Fibroblast of the aortic adventitia (primary cell): ENCODE measurements around the gene ZNF462. TPM values are rescaled to one million over a fixed set of nuclear protein-coding genes. Genes with fewer than 3 reads are reported as not detected.

Experiments used
- DNase-seq: peaks from one replicate; pipeline ENCODE4 v3.0.0-alpha.2; 2010; ENCODE audit warnings: low read depth
- H3K4me3 ChIP-seq: 2 replicates; pipeline ENCODE4 v1.5.1; 2011; ENCODE audit warnings: low read depth, mild to moderate bottlenecking, control low read depth, low read length, moderate library complexity
- total RNA-seq: library from RNA; depleted of rRNA; stranded (reverse); fragments of >200 nt; gene quantifications from 2 replicates; pipeline ENCODE4 v1.2.3, GENCODE V29; 2012; ENCODE audit warnings: low replicate concordance
- TF ChIP-seq, protein P1 (sequence below): IDR thresholded peaks from 2 replicates; pipeline ENCODE4 v1.5.1; 2011; ENCODE audit warnings: mild to moderate bottlenecking, low read length, control low read depth, inconsistent platforms; ENCODE audit not compliant: insufficient read depth

Gene ZNF462, protein sequence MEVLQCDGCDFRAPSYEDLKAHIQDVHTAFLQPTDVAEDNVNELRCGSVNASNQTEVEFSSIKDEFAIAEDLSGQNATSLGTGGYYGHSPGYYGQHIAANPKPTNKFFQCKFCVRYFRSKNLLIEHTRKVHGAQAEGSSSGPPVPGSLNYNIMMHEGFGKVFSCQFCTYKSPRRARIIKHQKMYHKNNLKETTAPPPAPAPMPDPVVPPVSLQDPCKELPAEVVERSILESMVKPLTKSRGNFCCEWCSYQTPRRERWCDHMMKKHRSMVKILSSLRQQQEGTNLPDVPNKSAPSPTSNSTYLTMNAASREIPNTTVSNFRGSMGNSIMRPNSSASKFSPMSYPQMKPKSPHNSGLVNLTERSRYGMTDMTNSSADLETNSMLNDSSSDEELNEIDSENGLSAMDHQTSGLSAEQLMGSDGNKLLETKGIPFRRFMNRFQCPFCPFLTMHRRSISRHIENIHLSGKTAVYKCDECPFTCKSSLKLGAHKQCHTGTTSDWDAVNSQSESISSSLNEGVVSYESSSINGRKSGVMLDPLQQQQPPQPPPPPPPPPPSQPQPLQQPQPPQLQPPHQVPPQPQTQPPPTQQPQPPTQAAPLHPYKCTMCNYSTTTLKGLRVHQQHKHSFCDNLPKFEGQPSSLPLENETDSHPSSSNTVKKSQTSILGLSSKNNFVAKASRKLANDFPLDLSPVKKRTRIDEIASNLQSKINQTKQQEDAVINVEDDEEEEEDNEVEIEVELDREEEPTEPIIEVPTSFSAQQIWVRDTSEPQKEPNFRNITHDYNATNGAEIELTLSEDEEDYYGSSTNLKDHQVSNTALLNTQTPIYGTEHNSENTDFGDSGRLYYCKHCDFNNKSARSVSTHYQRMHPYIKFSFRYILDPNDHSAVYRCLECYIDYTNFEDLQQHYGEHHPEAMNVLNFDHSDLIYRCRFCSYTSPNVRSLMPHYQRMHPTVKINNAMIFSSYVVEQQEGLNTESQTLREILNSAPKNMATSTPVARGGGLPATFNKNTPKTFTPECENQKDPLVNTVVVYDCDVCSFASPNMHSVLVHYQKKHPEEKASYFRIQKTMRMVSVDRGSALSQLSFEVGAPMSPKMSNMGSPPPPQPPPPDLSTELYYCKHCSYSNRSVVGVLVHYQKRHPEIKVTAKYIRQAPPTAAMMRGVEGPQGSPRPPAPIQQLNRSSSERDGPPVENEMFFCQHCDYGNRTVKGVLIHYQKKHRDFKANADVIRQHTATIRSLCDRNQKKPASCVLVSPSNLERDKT (N-terminal part only)
- 9.1 and 30.0 TPM in 2 replicates for total RNA-seq

DNA sequence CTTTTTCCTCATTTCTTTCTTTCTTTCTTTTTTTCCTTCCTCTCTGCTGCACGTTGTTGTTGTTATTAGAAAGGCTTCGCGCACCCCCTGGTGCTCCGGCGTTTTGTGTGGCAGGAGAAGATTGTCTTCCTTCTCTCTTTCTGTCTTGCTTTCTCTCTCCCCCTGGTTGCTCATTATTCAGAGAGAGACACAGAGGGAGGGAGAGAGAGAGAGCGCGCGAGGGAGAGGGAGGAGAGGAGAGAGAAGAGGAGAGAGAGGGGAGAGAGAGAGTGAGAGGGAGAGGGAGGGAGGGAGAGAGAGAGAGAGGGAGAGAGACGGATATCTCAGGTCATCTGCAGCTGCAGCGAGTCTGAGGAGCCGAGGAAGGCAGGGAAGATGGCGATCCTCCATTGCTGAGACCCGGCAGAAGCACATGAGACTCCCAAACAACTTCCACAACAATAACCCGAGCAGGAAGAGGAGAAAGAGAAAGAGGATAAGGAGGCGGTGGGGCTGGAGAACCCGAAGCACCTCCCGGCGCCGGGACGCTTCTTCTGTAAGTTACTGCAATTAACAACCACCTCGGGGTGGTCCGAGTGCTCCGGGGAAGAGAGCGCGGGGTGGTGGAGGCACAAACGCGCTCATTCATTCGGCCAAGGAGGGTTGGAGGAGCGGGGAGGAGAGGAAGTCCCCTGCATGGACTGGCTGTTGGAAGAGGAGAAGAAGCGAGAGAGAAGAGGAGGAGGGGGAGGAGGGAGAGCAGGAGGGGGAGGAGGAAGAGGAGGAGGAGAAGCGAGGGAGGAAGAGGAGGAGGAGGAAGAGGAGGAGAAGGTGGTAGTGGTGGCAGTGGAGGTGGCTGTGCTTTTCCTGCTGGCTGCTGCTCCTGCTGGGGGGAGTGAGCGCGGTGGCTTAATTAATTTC is at the start of gene ZNF462:
Gene ZNF462, plus strand, starts transcription at position 346 of the 900 bp plus-strand sequence. CDS start 60,218 bp downstream, outside the sequence.
- TF ChIP-seq, protein P1, sequence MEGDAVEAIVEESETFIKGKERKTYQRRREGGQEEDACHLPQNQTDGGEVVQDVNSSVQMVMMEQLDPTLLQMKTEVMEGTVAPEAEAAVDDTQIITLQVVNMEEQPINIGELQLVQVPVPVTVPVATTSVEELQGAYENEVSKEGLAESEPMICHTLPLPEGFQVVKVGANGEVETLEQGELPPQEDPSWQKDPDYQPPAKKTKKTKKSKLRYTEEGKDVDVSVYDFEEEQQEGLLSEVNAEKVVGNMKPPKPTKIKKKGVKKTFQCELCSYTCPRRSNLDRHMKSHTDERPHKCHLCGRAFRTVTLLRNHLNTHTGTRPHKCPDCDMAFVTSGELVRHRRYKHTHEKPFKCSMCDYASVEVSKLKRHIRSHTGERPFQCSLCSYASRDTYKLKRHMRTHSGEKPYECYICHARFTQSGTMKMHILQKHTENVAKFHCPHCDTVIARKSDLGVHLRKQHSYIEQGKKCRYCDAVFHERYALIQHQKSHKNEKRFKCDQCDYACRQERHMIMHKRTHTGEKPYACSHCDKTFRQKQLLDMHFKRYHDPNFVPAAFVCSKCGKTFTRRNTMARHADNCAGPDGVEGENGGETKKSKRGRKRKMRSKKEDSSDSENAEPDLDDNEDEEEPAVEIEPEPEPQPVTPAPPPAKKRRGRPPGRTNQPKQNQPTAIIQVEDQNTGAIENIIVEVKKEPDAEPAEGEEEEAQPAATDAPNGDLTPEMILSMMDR = peak; percentile 23
- peak within 1 kb of the TSS; percentile 91 for H3K4me3 ChIP-seq
- peak; percentile 75 for DNase-seq

DNA sequence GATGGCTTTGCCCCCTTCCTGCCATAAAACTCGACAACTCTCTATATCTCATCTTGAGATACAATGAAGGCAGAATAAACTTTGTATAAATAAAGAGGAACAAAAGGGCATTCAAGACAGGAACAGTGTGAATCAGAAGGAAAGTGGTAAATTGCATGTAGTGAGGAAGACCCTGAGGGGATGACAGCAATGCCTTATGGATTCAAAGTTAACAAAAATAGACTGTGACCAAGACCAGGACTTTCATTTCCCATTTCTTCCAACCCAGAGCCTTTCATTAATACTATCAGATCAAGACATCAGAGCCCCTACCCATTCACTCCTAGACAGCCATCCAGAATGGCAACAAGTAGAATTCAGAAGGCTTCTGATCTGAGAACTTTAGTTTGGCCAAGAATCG is 46.4 kb upstream of the ZNF462 start:
- TF ChIP-seq, protein P1 = no peak
- DNase-seq = no peak
- H3K4me3 ChIP-seq = no peak overlapping the region

DNA sequence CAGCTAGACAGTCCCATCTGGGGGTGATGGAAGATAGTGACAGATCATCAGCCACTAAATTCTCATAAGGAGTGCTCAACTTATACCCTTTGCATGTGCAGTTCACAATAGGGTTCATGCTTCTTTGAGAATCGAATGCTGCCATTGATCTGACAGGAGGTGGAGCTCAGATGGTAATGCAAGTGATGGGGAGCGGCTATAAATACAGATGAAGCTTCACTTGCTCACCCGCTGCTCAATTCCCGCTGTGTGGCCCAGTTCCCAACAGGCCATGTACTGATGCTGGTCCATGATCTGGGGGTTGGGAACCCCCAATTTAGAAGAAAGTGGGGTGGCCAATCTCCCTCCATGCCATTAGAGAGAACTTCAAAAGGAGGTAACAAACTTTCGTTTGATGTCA is 44.9 kb upstream of the ZNF462 start:
- no peak for DNase-seq

DNA sequence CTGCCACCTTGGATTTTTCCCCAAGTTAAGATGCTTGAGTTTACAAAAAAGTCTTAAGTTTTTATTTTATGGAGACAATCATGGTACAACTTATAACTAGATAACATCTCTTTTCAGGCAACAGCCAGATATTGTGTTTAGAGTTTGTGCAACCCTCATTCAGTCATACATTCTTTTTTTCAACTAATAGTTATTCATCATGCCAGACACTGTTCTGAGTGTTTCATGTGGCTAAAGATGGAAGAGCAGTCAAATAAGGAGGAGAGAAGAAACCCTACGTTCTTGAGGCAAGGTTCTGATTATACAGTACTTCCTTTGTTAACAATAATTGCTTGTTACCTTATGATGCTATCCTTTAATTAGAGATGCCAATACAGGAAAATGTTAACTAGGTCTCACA is 42.1 kb upstream of the ZNF462 start:
- TF ChIP-seq, protein P1 = no peak
- no peak overlapping the region for H3K4me3 ChIP-seq
- no peak for DNase-seq

More for the DNA sequence above, 44.9 kb upstream of the ZNF462 start:
- TF ChIP-seq, protein P1 = no peak
- H3K4me3 ChIP-seq = no peak overlapping the region

DNA sequence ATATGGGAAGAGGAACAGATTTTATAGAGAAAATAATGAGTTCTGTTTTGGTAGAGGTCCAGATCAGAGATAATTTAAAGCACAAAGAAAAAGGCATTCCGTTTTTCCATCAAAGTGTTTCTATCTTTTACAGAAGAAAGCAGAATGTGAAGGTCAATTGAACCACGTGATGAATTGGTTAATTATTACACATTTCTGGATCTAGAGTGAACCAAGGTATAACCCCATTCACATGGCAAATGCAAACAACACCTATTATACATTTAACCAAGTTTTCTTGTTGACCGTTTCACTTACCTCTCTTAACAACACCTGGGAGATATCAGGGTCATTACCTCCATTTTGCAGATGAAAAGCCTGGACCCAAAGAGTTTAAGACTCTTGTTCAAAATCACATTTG is 34.9 kb upstream of the ZNF462 start:
- no peak for DNase-seq
- no peak overlapping the region for H3K4me3 ChIP-seq
- TF ChIP-seq, protein P1 = no peak
